ENCODE measurements around the gene STAT3.
"Not testable (repeated sequence)": the region's sequence is repeated elsewhere in the genome, so short reads cannot be mapped to it uniquely, and the experiment has no call there.

The STAT3 gene

GRCh38 chr17:42297775-42298174 lies 90.5 kb downstream of the STAT3 start:
- not testable (repeated sequence) for H3K27ac ChIP-seq; H3K79me2 ChIP-seq; H3K9me3 ChIP-seq (ENCODE audit: control insufficient read depth, low read length); H3K36me3 ChIP-seq (ENCODE audit: control insufficient read depth, insufficient read depth, low read length); H3K9ac ChIP-seq; H2AFZ ChIP-seq; H3K27me3 ChIP-seq (ENCODE audit: control insufficient read depth, insufficient read depth, low read length); H3K4me1 ChIP-seq; H3K4me2 ChIP-seq (ENCODE audit: low read length); H3K4me3 ChIP-seq (ENCODE audit: low read depth, low read length)

DNA sequence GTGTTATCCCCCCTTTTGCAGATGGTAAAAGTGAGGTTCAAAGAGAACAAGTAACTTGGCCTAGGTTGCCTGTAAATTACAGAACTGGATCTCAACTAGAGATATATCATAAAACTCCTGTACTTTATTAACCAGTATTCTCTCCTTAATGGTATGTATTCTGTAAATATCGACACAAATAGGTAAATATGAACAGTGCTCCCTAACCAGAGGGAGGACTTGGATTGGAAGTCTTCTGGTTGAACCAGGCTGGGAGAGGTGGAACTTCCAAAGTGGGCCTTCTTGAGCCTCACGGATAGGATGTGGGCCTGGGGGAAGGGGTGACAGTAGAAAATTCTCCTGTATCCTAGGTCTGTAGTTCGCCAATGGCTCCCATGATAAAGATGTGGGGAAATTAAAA lies 92.2 kb downstream of the STAT3 start:
- H3K4me2 ChIP-seq (ENCODE audit: low read length) = no peak overlapping the region
- TF ChIP-seq, protein P1, sequence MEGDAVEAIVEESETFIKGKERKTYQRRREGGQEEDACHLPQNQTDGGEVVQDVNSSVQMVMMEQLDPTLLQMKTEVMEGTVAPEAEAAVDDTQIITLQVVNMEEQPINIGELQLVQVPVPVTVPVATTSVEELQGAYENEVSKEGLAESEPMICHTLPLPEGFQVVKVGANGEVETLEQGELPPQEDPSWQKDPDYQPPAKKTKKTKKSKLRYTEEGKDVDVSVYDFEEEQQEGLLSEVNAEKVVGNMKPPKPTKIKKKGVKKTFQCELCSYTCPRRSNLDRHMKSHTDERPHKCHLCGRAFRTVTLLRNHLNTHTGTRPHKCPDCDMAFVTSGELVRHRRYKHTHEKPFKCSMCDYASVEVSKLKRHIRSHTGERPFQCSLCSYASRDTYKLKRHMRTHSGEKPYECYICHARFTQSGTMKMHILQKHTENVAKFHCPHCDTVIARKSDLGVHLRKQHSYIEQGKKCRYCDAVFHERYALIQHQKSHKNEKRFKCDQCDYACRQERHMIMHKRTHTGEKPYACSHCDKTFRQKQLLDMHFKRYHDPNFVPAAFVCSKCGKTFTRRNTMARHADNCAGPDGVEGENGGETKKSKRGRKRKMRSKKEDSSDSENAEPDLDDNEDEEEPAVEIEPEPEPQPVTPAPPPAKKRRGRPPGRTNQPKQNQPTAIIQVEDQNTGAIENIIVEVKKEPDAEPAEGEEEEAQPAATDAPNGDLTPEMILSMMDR (IDR thresholded peaks at IDR 0.05) = no peak
- H3K79me2 ChIP-seq = no peaks in the 10 kb centered on the region
- no peaks in the 10 kb centered on the region for H3K4me1 ChIP-seq
- no peak overlapping the region for H3K9ac ChIP-seq
- no peaks in the 10 kb centered on the region for H3K27me3 ChIP-seq (ENCODE audit: control insufficient read depth, insufficient read depth, low read length)
- no peak overlapping the region for H3K4me3 ChIP-seq (ENCODE audit: low read depth, low read length)
- no peaks in the 10 kb centered on the region for H3K36me3 ChIP-seq (ENCODE audit: control insufficient read depth, insufficient read depth, low read length)
- H3K27ac ChIP-seq = no peak overlapping the region
- no peaks in the 10 kb centered on the region for H3K9me3 ChIP-seq (ENCODE audit: control insufficient read depth, low read length)
- H2AFZ ChIP-seq = no peak overlapping the region

GRCh38 chr17:42294469-42295398 lies 93.5 kb downstream of the STAT3 start:
- no peaks in the 10 kb centered on the region for H3K36me3 ChIP-seq (ENCODE audit: control insufficient read depth, insufficient read depth, low read length)
- H3K4me2 ChIP-seq (ENCODE audit: low read length) = no peak overlapping the region
- H2AFZ ChIP-seq = no peak overlapping the region
- no peak overlapping the region for H3K4me3 ChIP-seq (ENCODE audit: low read depth, low read length)
- H3K9ac ChIP-seq = no peak overlapping the region
- no peak overlapping the region for H3K27ac ChIP-seq
- no peaks in the 10 kb centered on the region for H3K79me2 ChIP-seq
- no peaks in the 10 kb centered on the region for H3K4me1 ChIP-seq
- TF ChIP-seq, protein P1 (IDR thresholded peaks at IDR 0.05) = no peak
- no peaks in the 10 kb centered on the region for H3K27me3 ChIP-seq (ENCODE audit: control insufficient read depth, insufficient read depth, low read length)
- no peaks in the 10 kb centered on the region for H3K9me3 ChIP-seq (ENCODE audit: control insufficient read depth, low read length)

- Histone ChIP-seq H2AFZ (no peak overlapping the region), H3K4me2 (ENCODE audit: low read length) (no peak overlapping the region), H3K4me1 (peaks cover 4% of the 10 kb centered on the region), H3K4me3 (ENCODE audit: low read depth, low read length) (no peak overlapping the region), H3K27me3 (ENCODE audit: control insufficient read depth, insufficient read depth, low read length) (no peaks in the 10 kb centered on the region), H3K36me3 (ENCODE audit: control insufficient read depth, insufficient read depth, low read length) (no peaks in the 10 kb centered on the region), H3K79me2 (no peaks in the 10 kb centered on the region), H3K27ac (no peak overlapping the region), H3K9me3 (ENCODE audit: control insufficient read depth, low read length) (no peaks in the 10 kb centered on the region), H3K9ac (no peak overlapping the region)
- TF ChIP-seq, protein P1 (IDR thresholded peaks at IDR 0.05) = no peak
Observed at GRCh38 chr17:42291129-42291528, 97.1 kb downstream of the STAT3 start.

- H3K4me1 ChIP-seq = peaks cover 4% of the 10 kb centered on the region
- no peak overlapping the region for H3K27ac ChIP-seq
- no peaks in the 10 kb centered on the region for H3K79me2 ChIP-seq
- no peaks in the 10 kb centered on the region for H3K27me3 ChIP-seq (ENCODE audit: control insufficient read depth, insufficient read depth, low read length)
- no peak overlapping the region for H3K4me3 ChIP-seq (ENCODE audit: low read depth, low read length)
- TF ChIP-seq, protein P1 (IDR thresholded peaks at IDR 0.05) = no peak
- H2AFZ ChIP-seq = no peak overlapping the region
- no peaks in the 10 kb centered on the region for H3K9me3 ChIP-seq (ENCODE audit: control insufficient read depth, low read length)
- H3K36me3 ChIP-seq (ENCODE audit: control insufficient read depth, insufficient read depth, low read length) = no peaks in the 10 kb centered on the region
- no peak overlapping the region for H3K9ac ChIP-seq
- H3K4me2 ChIP-seq (ENCODE audit: low read length) = no peak overlapping the region
Observed at GRCh38 chr17:42290577-42290976, 97.7 kb downstream of the STAT3 start.

All from parathyroid adenoma (tissue), 2 donors.